GM19328 (cell line): Measurements from ENCODE around the gene GABRG3.

Experiments
- ATAC-seq: cut with Tn5 transposase; IDR thresholded peaks from one replicate; pipeline ENCODE4 v1.9.1; 2021; ENCODE audit warnings: mild to moderate bottlenecking, moderate library complexity; ENCODE audit not compliant: unreplicated experiment

Gene GABRG3

DNA sequence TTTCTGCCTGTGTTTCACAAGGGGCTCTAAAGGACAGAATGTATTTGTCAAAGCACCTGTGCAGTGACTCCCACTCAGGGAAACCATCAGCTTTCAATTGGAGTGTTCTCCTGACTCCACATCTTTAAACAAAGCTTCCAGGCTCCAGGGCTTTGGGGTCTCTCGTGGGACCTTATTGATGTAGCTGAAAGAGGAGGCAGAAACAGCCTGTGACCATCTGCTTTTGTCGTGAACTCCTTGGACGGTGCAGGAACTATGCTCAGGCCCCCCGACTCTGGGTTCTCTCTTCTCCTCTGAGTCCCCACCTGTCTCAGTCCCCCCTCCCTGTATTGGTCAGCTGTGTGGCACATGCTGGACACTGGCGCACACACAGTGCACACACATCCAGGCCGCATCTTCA, 486.8 kb downstream of the GABRG3 start:
- no peak for ATAC-seq

DNA sequence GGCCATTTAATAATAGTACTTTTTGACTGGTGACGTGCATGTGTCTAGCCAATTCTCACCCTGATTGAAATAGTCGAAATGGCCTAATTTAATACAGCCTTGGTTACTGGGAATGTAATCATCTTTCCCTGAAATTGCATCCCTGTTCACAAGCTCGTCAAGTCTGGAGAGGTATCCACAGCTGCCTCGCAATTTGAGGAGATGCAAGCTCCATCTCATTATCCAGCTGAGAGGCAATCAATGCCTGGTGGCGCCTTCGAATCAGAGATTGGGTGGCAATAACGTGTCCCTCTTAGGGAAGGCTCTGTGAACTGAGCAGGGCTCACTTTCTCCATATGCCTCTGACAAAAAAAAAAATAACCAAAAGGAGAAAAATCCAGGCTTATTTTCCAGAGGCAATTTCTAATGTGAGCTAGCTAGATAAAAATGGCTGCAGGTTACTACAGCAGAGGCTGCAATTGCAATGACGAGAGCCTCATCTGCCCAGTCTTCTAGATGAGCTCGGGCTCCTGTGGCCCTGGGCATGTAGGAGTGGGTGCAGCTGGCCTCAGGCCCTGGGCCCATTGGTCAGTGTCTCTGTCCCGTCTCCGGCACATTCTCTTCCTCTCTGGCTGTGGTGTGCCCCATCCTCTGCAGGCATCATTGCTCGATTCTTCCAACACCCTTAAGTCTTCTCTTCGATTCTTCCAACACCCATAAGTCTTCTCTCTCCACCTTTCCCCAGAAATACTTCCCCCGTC, 487.5 kb downstream of the GABRG3 start:
- no peak for ATAC-seq

DNA sequence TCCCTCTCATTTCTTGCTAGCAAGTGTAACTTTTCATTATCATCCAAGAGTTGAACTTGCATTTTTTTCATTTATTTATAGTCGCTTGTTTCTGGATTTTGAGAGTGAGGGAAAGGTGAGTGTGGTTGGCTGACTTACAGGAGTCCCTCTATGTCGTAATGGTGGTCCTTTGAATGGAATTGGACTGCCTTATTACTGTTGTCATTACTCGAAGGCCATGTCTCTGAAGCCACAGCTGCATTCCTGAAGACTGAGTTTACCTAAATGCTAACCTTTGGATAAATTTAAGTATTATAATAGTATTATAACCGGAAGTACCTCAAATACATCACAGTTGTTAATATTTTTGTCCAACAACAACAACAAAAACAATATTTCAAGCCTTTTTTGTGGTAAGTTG, 488.9 kb downstream of the GABRG3 start:
- no peak for ATAC-seq

DNA sequence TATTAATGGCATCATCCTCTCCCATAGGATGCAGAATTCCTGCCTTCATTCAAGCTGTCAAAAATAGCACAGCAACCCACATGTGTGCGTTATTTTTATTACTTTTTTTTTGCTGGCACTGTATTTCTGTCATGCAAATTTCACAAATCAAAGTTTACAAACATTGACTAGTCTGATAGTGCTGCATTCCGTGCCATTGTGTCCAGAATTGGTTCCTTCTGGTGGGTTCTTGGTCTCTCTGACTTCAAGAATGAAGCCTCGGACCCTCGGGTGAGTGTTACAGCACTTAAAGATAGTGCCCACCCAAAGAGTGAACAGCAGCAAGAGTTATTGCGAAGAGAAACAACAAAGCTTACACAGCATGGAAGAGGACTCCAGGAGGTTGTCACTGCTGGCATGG, 490.2 kb downstream of the GABRG3 start:
- ATAC-seq = no peak

DNA sequence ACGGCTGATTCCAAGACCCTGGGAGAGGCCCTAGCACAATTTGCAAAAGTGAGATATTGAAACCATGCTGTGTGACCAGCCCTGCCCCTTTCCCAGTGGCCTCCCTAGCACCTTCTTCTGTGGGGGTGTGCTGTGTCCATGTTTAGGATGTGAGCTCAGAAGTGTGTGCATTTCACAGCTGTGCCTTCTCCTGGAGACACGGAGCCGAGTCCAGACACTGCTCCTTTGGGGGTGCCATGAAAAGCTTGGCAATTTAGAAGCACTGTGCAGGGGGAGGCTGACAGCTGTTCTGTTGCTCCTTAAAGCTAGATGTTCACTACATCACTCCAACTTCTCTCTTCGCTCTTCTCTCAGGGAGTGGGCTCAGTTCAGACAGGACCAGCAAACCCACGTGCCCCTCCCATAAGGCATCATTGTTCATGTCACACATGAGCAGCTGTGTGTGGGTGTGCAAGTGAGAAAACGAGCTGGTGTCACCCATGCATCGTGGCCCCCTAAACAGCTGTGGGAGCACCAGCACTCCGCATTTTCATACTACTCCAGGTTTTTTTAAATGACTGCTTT, 492.6 kb downstream of the GABRG3 start:
- ATAC-seq = no peak

DNA sequence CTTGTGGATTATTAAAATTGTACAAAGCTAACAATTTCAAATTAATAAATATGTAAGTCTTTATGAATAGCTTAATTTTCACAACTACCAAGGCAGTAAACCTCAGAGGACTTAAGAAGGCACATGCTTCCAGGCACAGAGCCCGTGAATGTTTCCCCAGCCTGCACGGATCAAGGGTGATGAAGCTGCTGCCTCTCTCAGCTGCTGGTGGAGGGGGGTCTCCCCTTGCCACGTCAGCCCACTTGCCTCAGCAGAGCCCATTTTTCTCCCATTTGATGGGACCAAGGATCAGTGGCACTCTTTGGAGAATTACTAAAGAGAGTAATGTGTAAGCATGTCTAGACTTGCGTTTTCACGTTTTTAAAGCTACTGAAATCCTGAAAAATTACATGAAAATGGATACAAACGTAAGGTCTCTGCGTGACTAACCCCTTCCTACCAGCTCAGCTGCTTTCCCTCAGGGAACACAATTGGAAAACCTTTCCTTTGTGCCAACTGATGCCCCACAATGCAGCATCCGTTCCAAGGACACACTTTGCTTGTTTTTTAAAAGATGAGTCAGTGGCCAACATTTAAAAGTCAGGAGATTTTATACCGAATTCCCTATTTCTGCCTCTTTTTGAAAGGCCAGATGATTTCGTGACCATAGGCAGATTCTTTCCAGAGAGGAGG, 494.1 kb downstream of the GABRG3 start:
- no peak for ATAC-seq

DNA sequence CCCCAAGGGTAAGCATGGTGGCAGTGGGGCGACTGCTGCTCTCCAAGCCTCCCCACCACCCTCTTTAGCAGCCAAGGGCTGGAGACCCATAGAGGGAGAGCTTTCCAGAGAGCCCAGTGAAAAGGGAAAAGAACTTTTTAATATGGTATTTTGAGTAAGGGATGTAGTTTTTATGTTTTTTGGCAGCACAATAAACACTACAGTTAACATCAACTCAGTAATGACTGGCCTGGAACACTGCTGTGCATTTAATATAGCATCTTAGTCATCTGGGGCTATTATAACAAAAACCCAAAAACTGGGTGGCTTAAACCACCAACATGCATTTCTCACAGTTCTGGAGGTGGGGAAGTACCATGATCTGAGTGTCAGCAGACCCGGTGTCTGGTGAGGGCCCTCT, 495.8 kb downstream of the GABRG3 start:
- no peak for ATAC-seq

DNA sequence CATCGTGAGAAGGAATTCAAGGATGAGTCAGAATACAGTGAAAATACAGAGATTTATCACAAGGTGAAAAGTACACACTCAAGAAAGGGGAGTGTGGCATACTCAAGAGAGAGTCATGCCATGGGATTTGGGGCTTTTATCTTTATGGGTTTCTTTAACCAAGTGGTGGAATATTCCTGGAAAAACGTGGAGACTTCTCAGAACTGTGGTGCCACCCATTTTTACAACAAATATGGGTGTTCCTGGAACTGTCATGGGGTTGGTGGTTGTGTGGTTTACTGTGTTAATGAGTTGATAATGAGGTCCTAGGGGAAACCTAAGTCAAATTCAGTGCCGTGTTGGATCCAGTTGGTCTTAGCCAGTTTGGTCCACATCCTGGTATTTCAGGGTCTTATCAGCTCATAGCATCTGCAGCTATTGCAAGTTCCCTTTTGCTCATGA, 497.2 kb downstream of the GABRG3 start:
- ATAC-seq = no peak

DNA sequence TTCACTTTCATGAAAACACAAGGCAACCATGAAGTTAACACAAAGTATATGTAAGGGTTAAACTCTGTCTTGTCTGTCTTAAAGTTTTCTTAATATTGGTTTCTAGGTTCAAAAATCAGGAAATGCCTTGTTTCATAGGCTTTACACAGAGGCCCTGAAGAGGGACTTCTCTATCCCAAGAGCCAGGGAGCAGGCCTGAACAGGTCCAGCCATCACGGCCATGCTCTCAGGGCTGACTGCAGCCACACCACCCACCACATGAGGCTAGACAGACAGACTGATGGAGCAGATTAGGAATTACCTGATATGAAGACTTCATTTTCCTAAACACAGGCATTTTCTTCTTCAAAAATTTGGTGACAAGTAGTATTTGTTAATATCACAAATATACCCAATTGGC, 502.9 kb downstream of the GABRG3 start:
- ATAC-seq = no peak

DNA sequence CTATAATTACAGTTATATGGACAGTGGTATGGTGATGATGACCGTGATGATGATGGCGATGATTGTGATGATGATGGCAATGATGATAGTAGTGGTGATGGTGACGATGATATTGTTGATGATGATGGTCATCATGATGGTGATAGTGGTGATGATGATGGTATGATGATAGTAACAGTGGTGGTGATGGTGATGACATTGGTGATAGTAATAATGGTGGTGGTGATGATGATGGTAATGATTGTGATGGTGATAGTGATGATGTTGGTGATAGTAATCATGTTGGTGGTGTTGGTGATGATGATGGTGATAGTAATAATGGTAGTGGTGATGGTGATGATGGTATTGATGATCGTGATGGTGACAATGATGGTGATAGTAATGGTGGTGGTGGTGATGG, 504.4 kb downstream of the GABRG3 start:
- ATAC-seq = no peak

DNA sequence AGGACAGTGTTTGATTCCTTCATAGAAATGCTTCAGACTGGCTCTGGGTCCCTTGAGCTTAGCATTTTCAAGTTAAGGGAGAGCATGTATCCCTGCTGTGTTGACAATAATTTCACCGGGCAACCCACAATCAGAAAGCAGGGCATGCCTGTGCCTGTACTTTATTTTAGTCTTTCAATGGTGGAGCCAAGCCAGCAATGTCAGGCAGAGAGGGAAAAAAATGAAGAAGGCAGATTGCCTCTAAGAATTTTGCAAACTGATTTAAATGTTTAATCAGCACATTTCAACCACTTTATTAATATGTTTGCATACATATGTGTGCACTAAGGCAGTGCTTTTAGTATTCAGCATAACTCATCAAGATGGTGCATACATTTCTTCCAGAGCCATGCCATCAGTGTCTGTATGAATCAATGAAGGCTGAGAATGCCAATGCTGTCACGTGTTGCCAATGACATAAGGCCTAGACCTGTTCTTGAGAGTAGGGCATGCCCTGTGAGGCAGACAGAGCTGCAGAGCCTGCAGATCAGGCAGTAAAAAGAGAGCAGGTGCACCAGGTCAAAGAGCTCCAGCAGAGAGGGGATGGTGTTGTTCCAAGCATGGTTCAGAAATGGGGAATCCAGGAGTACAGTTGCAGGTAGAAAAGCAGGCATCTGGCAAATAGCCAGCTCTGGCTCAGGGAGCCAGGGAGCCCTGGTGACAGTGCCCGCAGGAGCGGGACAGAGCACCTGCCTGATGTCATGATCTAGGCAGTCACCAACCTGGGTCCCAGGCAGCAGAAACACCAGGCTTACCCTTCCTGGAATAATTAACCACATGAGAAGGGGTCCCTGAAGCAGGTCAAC, 508.5 kb downstream of the GABRG3 start:
- no peak for ATAC-seq

DNA sequence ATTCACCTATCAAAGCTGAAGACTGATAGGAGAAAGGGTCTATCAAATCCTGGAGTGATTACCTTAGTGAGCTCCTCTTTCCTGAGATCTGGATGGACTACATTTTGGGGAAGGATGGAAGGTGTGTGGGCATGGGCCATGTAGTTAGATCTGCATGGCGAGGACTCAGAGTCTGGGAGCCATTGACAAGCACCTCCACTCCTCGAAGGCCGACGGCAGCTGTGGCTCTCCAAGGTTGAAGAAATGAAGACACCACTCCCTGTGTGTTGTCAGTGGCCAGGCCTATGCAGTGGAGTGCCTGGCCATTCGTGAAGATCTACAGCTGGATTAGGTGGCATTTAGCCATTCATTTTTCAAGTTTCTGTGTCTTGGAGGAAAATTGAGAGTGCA, 509.2 kb downstream of the GABRG3 start:
- ATAC-seq = no peak

DNA sequence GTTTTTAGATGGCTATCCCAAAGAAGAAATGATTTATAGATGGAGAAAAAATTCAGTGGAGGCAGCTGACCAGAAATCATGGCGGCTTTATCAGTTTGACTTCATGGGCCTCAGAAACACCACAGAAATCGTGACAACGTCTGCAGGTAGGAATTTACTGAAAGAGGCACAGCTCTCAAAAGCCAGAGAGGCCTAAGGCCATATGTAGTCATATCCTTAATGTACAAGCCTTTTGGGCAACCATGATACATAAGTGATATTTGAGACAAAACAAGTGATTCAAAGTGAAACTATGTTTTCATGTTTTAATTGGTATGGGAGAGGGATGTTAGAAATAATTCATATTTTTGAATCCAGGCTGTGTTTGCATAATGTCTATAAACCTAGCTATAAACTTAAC, 509.7 kb downstream of the GABRG3 start:
- ATAC-seq = no peak

DNA sequence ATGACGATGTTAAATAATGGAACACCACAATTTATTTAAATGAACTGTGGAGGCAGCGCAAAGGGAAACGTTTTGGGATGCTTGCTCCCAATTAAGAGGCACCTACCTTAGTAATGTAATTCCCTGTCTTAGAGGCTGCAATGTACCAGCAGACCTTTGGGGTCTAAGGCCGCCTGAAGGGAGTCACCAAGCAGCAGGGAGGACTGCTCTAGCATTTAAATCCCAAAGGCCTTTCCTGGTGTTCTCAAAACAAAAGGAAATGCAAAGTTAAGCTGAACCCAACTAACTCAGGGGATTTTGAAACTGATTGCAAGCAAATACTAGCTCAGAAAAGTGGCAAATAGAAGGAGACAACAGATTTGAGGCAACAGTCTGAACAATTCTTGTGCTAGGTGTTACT, 510.8 kb downstream of the GABRG3 start:
- no peak for ATAC-seq

DNA sequence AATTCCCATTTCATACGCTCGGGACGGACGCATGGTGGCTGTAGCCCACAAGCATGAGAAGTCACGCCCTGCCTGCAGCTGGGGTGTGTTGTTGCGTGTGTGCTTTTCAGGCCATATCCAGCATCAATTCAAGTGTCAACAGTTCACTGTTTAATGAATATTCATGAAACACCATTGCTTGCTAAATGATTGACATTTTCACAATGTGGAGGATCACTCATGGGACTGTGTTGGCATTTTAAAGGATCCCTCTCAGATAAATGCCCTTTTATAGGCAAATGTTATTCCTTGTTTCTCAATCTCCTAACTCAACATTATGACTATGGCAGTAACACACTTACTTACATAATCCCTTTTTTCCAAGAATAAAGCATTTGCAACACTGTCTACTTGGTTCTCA, 511.3 kb downstream of the GABRG3 start:
- no peak for ATAC-seq

DNA sequence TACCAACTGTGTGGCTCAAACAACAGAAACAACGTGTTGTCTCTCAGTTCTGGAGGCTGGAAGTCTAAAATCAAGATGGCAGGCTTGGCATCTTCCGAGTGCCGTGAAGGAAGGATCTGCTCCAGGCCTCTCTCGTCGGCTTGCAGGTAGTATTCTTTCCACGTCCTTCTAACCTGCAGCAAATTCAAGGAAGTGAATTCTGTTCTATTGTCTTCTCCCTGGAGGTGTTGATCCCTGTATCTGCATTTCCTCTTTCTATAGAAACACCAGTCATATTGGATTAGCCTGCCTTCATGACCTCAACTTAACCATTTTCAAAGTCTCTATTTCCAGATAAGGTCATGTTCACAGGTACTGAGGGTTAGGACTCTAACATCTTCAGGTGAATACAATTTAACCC, 512.1 kb downstream of the GABRG3 start:
- no peak for ATAC-seq

DNA sequence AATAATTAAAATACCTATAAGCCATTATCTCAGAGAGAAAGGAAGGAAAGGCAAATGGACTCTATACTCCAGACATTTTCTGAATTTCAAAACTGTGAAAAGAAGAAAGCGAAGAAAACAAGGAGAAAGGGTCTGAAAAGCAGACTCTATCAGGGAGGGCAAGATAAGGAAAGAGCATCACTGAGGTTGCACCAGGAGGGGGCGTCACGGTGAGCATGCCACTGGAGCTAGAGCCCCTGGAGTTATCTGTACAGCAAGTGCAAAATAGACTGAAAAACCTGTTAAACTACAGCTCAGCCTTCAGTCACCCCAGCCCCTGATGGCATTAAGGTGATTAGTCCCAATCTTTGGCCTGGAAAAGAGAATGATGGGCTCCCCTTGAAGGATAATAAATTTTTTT, 514.3 kb downstream of the GABRG3 start:
- no peak for ATAC-seq

DNA sequence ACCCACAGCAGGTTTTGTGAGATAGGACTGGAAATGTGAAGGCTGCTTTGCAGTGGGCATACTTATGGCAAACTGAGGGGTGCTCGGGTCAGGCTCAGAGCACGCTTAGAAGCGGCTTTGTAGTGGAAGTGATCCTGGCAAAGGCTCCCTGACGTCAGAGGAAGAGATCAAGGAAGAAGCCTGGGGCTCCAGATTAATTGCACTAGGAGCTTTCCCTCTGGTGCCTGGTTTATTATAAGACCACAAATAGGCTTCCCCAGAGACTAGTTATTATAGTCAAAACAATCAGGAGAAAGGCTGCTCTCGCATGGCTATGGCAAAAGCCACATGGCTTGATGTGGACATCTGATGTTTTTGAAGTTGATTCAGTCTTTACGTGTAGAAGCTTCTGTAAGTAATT, 515.1 kb downstream of the GABRG3 start:
- ATAC-seq = no peak

DNA sequence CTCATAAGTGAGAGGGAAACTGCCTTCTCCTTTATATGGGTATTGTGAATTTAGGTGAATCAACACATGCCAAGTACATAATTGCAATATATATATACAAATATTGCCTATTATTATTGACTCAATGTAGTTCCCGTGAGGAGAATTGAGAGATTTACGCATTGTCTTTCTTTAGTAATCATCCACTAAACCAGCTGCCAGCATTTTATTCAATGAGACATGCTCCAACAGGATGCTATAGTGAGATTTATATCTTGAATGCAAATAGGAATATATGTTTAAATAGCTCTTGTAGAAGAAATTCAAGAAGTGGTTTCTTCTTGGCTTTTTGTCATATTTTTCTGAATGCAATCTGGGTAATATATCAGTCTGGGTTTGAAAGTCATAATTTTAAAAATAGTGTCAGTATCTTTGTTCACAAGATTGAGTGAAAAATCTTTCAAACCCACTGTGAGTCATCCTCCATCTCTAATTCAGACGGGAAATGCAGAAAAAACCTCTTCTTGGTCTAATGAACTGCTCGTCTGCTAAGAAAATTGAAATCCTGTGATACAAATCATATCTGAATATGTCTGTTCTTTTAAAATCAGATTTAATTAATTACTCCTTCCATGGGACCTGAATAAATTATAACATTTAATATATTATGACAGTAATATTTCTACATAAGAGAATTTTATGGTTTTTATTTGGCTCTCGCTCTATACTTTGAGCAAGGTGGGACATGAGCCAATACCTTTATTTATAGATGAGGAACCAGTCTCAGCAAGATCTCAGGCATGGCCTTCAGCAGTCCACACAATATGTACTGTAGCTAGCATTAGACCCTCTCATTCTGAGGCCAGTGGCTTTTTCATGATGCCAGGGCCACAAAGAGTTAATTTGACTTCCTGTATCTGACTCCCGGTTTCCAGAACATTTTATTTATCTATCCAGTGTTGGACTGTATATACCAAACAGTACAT, 516.0 kb downstream of the GABRG3 start:
- ATAC-seq = no peak

DNA sequence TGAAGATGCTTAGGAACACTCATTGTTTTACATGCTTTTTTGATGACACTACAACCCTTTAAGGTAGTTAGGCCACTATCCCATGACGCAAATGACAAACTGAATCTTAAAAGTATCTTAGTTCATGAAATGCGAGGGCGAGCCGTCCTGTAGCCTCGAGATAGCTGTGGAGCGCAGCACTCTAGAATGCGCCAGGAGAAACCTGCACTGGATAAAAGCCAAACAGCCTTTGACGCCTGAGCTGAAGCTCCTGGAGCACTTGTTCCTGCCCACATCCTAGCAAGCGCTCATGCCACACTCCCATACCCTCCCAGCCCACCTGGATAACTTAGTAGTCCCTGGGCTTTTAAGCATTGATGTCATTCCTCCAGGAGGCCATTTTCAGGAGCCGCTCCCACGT, 516.9 kb downstream of the GABRG3 start:
- ATAC-seq = no peak
